Dendritic cell treated with granulocyte-macrophage colony-stimulating factor and Interleukin-4, amounts not matched to agents 40 ng/mL and 50 ng/mL, for 4 days (primary cell): ENCODE data around the gene GLIS1.

ENCODE experiments used
- H3K27ac Mint-ChIP-seq: one replicate; pipeline ENCODE4 v1.8.0; 2022; ENCODE audit warnings: mild to moderate bottlenecking, mixed read lengths
- H3K27me3 Mint-ChIP-seq: one replicate; pipeline ENCODE4 v1.8.0; 2022; ENCODE audit warnings: mild to moderate bottlenecking, mixed read lengths
- H3K36me3 Mint-ChIP-seq: one replicate; pipeline ENCODE4 v1.8.0; 2022; ENCODE audit warnings: low read depth, mixed read lengths
- H3K4me1 Mint-ChIP-seq: one replicate; pipeline ENCODE4 v1.8.0; 2022; ENCODE audit warnings: low read depth, mixed read lengths
- H3K4me3 Mint-ChIP-seq: one replicate; pipeline ENCODE4 v1.8.0; 2022; ENCODE audit warnings: mild to moderate bottlenecking, moderate library complexity, mixed read lengths
- H3K9me3 Mint-ChIP-seq: one replicate; pipeline ENCODE4 v1.8.0; 2022; ENCODE audit warnings: mixed read lengths
- intact Hi-C: fragments of 100-400 bp; cut with micrococcal nuclease; formaldehyde crosslinking; loops from one replicate; pipeline ENCODE4 v1.15.0; 2022

The GLIS1 gene

GRCh38 chr1:53646732-53647131, 92.2 kb downstream of the GLIS1 start:
- Mint-ChIP-seq H3K9me3 (no peaks in the 10 kb centered on the region), H3K36me3 (no peaks in the 10 kb centered on the region), H3K27ac (no peak overlapping the region), H3K27me3 (peaks cover 2% of the 10 kb centered on the region), H3K4me1 (no peaks in the 10 kb centered on the region), H3K4me3 (no peak overlapping the region)
- intact Hi-C loops: no loop called here

- no peak overlapping the region for H3K27ac Mint-ChIP-seq
- intact Hi-C loops: no loop called here
- H3K9me3 Mint-ChIP-seq: no peaks in the 10 kb centered on the region
- H3K4me3 Mint-ChIP-seq: no peak overlapping the region
- peaks cover 2% of the 10 kb centered on the region for H3K27me3 Mint-ChIP-seq
- no peaks in the 10 kb centered on the region for H3K36me3 Mint-ChIP-seq
- no peaks in the 10 kb centered on the region for H3K4me1 Mint-ChIP-seq
Measured at GRCh38 chr1:53645690-53646078, 93.3 kb downstream of the GLIS1 start.

GRCh38 chr1:53644909-53645689, 93.9 kb downstream of the GLIS1 start:
- Mint-ChIP-seq H3K9me3 (no peaks in the 10 kb centered on the region), H3K27me3 (peaks cover 2% of the 10 kb centered on the region), H3K4me1 (no peaks in the 10 kb centered on the region), H3K27ac (no peak overlapping the region), H3K4me3 (no peak overlapping the region), H3K36me3 (no peaks in the 10 kb centered on the region)
- intact Hi-C loops: no loop called here

- Mint-ChIP-seq H3K4me3 (no peak overlapping the region), H3K36me3 (no peaks in the 10 kb centered on the region), H3K27ac (no peak overlapping the region), H3K27me3 (peaks cover 2% of the 10 kb centered on the region), H3K9me3 (no peaks in the 10 kb centered on the region), H3K4me1 (no peaks in the 10 kb centered on the region)
- intact Hi-C loops: no loop called here
Measured at GRCh38 chr1:53644496-53644895, 94.5 kb downstream of the GLIS1 start.

- Mint-ChIP-seq H3K9me3 (no peaks in the 10 kb centered on the region), H3K4me1 (no peaks in the 10 kb centered on the region), H3K4me3 (no peak overlapping the region), H3K27ac (no peak overlapping the region), H3K36me3 (no peaks in the 10 kb centered on the region), H3K27me3 (peaks cover 2% of the 10 kb centered on the region)
- intact Hi-C loops: no loop called here
Measured at GRCh38 chr1:53643881-53644390, 95.0 kb downstream of the GLIS1 start.

- Mint-ChIP-seq H3K9me3 (no peaks in the 10 kb centered on the region), H3K36me3 (no peaks in the 10 kb centered on the region), H3K27me3 (peaks cover 2% of the 10 kb centered on the region), H3K4me3 (no peak overlapping the region), H3K4me1 (no peaks in the 10 kb centered on the region), H3K27ac (no peak overlapping the region)
- intact Hi-C loops: no loop called here
Measured at GRCh38 chr1:53643041-53643880, 95.7 kb downstream of the GLIS1 start.

- Mint-ChIP-seq H3K27ac (no peak overlapping the region), H3K4me1 (no peaks in the 10 kb centered on the region), H3K27me3 (peaks cover 2% of the 10 kb centered on the region), H3K9me3 (no peaks in the 10 kb centered on the region), H3K4me3 (no peak overlapping the region), H3K36me3 (no peaks in the 10 kb centered on the region)
- intact Hi-C loops: no loop called here
Measured at GRCh38 chr1:53642607-53643006, 96.4 kb downstream of the GLIS1 start.

GRCh38 chr1:53642215-53642555, 96.8 kb downstream of the GLIS1 start:
- H3K27me3 Mint-ChIP-seq: peaks cover 2% of the 10 kb centered on the region
- no peaks in the 10 kb centered on the region for H3K36me3 Mint-ChIP-seq
- H3K27ac Mint-ChIP-seq: no peak overlapping the region
- intact Hi-C loops: no loop called here
- H3K9me3 Mint-ChIP-seq: no peaks in the 10 kb centered on the region
- no peak overlapping the region for H3K4me3 Mint-ChIP-seq
- H3K4me1 Mint-ChIP-seq: no peaks in the 10 kb centered on the region

GRCh38 chr1:53641481-53642214, 97.3 kb downstream of the GLIS1 start:
- no peaks in the 10 kb centered on the region for H3K9me3 Mint-ChIP-seq
- H3K27me3 Mint-ChIP-seq: peaks cover under 1% of the 10 kb centered on the region
- no peaks in the 10 kb centered on the region for H3K36me3 Mint-ChIP-seq
- H3K4me3 Mint-ChIP-seq: no peak overlapping the region
- no peak overlapping the region for H3K27ac Mint-ChIP-seq
- no peaks in the 10 kb centered on the region for H3K4me1 Mint-ChIP-seq
- intact Hi-C loops: no loop called here

GRCh38 chr1:53640701-53641075, 98.3 kb downstream of the GLIS1 start:
- no peaks in the 10 kb centered on the region for H3K9me3 Mint-ChIP-seq
- H3K27me3 Mint-ChIP-seq: no peaks in the 10 kb centered on the region
- no peak overlapping the region for H3K27ac Mint-ChIP-seq
- H3K4me1 Mint-ChIP-seq: no peaks in the 10 kb centered on the region
- H3K4me3 Mint-ChIP-seq: no peak overlapping the region
- no peaks in the 10 kb centered on the region for H3K36me3 Mint-ChIP-seq
- intact Hi-C loops: no loop called here

GRCh38 chr1:53639996-53640700, 98.8 kb downstream of the GLIS1 start:
- H3K4me1 Mint-ChIP-seq: no peaks in the 10 kb centered on the region
- H3K27ac Mint-ChIP-seq: no peak overlapping the region
- H3K27me3 Mint-ChIP-seq: no peaks in the 10 kb centered on the region
- no peaks in the 10 kb centered on the region for H3K9me3 Mint-ChIP-seq
- intact Hi-C loops: no loop called here
- no peak overlapping the region for H3K4me3 Mint-ChIP-seq
- no peaks in the 10 kb centered on the region for H3K36me3 Mint-ChIP-seq

GRCh38 chr1:53639251-53639763, 99.7 kb downstream of the GLIS1 start:
- Mint-ChIP-seq H3K27ac (no peak overlapping the region), H3K36me3 (no peaks in the 10 kb centered on the region)

GRCh38 chr1:53638360-53639035, 100.5 kb downstream of the GLIS1 start:
- Mint-ChIP-seq H3K27ac (no peak overlapping the region), H3K27me3 (no peaks in the 10 kb centered on the region), H3K9me3 (no peaks in the 10 kb centered on the region), H3K4me3 (no peak overlapping the region), H3K4me1 (no peaks in the 10 kb centered on the region), H3K36me3 (no peaks in the 10 kb centered on the region)
- intact Hi-C loops: no loop called here

More at GRCh38 chr1:53639251-53639763, 99.7 kb downstream of the GLIS1 start:
- H3K27me3 Mint-ChIP-seq: no peaks in the 10 kb centered on the region
- H3K4me1 Mint-ChIP-seq: no peaks in the 10 kb centered on the region
- intact Hi-C loops: no loop called here
- no peak overlapping the region for H3K4me3 Mint-ChIP-seq
- no peaks in the 10 kb centered on the region for H3K9me3 Mint-ChIP-seq
